H54 (cell line): ENCODE measurements around the gene CEP192.
"Not testable (repeated sequence)": the region's sequence is repeated elsewhere in the genome, so short reads cannot be mapped to it uniquely, and the experiment has no call there.

ENCODE experiments used
- DNase-seq: peaks from one replicate; pipeline ENCODE4 v3.0.0; 2011; ENCODE audit warnings: low spot score, mixed read lengths; ENCODE audit not compliant: insufficient read length
- FAIRE-seq: peaks from 3 replicates; lab custom pipeline; 2011; peaks lifted over from hg19 to GRCh38; lab: Jason Lieb, UNC
- POLR2A ChIP-seq: IDR thresholded peaks from 2 replicates; pipeline ENCODE4 v1.6.1; 2011; ENCODE audit warnings: low read depth, mild to moderate bottlenecking, low read length

The CEP192 gene

DNA sequence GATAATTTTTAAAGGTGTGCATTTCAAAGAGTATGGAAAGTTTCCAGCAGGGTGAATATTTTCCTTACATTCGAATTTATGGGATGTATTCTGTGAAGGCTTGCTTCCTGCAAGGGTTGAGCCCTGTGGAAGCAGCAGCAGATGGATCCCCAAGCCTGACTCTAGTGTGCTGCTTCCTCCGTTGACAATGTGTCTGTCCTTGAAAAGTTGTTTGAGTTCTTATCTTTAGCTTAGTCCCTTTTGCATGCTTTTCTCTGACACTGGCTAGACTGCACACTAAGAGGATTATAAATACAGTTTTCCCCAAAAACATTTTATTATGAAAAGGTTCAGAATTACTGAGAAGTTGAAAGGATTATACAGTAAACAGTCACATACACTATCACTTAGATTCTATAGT, 86.3 kb downstream of the CEP192 start:
- DNase-seq: no peak
- TF ChIP-seq POLR2A: no peak
- FAIRE-seq: no peak

DNA sequence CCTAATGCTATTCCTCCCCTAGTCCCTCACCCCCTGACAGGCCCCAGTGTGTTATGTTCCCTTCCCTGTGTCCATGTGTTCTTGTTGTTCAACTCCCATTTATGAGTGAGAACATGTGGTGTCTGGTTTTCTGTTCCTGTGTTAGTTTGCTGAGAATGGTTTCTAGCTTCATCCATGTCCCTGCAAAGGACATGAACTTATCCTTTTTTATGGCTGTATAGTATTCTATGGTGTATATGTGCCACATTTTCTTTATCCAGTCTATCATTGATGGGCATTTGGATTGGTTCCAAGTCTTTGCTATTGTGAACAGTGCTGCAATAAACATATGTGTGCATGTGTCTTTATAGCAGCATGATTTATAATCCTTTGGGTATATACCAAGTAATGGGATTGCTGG, 86.9 kb downstream of the CEP192 start:
- FAIRE-seq: not testable (repeated sequence)

DNA sequence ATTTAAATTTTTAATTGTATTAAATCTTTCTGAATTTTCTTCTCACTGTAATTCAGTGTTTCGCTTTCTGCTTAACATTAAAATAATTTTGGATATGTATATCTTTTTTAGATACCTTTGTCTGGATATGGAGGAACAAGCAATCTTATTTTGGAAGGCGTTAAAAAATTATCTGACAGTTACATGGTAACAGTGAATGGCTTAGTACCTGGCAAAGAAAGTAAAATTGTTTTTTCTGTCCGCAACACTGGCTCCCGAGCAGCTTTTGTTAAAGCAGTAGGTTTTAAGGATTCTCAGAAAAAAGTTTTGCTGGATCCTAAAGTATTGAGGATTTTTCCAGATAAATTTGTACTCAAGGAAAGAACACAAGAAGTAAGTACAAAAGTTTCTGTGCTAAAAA, 95.7 kb downstream of the CEP192 start:
- FAIRE-seq: no peak
- no peak for DNase-seq
- TF ChIP-seq POLR2A: no peak

More for the DNA sequence above, 86.9 kb downstream of the CEP192 start:
- DNase-seq: not testable (repeated sequence)

DNA sequence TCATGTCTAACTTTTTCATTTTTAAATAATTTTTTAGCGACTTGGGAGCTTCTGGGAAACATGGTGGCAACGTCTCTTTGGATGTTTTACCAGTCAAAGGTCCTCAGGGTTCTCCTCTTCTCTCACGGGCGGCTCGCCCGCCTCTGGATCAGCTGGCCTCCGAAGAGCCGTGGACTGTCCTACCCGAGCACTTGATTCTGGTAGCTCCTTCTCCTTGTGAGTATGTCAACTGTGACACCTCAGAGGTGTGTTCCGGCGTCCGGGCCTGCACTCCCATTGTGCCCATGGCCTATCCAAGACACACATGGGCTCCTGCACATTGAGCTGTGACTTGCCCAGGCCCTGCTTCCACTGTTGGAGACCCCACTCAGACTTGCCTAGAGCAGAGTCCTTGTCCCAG, 104.3 kb downstream of the CEP192 start:
- TF ChIP-seq POLR2A: no peak
- DNase-seq: no peak
- FAIRE-seq: no peak

DNA sequence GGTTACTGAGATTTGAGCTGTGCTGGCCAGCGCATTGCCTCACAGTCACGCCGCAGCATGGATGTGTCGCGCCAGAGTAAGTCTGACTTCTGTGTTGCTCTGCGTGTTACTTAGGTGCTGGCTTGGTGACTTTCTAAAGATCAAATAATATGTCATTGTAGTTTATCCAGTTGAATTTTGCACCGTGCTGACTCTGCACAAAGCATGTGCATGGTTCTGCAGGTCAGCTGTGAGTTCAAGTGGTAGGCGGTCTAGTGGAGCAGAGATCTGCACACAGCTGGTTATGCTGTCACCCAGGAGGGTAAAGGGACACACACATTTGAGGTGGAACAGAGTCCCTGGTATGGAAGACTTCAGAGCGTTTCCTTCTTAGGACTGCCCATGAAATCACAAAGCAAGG, 105.1 kb downstream of the CEP192 start:
- no peak for TF ChIP-seq POLR2A
- DNase-seq (no peak), FAIRE-seq (no peak)

DNA sequence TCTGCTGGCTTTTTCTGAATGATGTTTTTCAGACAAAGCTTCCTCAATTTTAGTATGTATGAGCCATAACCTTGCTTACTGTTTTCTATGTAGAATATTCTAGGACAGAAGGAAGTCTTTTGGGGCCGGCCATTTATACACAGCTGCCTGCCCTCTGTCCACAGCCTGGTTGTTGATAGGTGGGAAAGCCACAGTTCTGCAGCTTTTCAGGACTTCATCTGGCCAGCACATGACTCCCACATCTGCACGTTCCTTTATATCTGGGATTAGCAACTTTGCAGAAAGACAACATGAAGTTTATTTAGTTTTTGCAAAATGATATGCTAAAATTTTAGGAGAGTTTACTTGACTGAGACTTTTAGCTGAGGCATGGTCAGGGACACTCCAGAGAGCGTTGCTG, 105.6 kb downstream of the CEP192 start:
- FAIRE-seq: no peak
- TF ChIP-seq POLR2A: no peak
- no peak for DNase-seq

DNA sequence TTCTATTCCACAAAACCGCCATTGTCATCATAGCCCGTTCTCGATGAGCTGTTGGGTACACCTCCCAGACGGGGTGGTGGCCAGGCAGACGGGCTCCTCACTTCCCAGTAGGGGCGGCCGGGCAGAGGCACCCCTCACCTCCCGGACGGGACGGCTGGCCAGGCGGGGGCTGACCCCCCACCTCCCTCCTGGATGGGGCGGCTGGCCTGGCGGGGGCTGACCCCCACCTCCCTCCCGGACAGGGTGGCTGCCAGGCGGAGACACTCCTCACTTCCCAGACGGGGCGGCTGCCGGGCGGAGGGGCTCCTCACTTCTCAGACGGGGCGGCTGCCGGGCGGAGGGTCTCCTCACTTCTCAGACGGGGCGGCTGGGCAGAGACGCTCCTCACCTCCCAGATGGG, 106.9 kb downstream of the CEP192 start:
- not testable (repeated sequence) for DNase-seq, FAIRE-seq

DNA sequence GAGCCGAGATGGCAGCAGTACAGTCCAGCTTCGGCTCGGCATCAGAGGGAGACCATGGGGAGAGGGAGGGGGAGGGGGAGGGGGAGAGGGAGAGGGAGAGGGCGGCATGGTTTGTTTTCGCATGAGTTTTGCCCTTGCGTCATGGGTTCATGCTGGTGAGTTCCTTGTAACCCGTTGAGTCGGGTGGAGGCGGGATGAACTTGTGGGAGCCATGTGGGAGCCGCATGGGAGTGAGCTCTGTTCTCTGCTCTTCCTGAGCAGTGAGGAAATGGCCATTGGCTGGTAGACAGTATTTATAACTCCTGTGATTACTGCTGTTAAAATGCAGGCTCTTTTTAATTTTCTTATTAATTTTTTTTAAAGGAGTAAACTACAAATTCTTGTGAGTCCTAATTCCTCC, 108.0 kb downstream of the CEP192 start:
- TF ChIP-seq POLR2A: no peak
- DNase-seq (no peak), FAIRE-seq (no peak)

DNA sequence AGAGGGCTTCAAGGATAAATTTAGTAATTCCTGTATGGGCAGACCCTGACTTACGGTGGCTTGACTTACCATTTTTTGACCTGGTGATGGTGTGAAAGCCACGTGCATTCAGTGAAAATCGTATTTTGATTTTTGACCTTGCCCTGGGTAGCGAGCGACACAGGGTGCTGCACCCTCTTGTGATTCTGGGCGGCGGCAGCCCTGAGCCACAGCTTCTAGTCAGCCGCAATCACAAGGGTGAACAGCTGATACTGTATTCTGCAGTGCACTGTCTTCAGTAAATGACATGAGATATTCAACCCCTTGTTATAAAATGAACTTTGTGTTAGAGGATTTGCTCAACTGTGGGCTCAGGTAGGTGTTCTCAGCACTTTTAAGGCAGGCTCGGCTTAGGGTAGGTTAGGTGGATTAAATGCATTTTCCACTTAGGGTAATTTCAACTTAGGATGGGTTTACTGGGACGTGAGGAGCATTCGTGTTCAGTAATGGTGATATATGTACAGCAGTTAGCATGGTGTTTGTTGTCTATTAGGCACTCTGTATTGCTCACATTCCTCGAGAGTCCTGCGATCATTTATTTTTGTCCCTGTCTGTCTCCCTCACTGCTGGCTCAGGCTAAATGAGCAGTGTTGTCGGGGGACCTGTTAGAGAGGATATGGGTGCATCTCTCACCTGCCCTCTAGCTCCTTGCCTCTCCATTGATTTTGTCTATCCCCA, 109.9 kb downstream of the CEP192 start:
- DNase-seq (no peak), FAIRE-seq (no peak)
- no peak for TF ChIP-seq POLR2A

DNA sequence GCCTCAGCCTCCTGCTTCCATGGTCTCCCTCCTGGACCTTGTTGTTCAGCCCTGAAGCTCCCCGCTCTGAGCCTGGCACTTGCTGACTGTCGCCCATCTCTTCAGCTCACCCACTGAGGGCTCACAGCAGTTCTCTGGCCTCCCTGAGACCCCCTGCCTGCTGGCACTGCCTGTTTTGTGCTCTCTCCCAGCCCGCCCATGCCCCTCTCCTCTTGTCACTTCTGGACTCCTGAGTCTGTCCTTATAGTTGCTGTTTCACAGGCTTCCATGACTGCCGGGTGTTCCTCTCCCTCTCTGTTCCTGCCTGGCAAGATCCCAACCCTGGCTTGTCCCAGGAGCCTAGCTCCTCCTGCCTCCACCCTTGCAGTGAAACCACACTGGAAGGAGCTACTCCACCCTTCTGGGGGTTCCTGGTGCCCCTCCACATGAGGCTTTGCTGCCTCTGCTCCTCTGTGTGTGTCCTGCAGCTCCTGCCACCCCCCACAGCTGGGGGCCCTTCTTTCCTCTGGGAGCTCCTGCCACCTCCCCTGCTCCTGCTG, 110.6 kb downstream of the CEP192 start:
- TF ChIP-seq POLR2A: no peak
- FAIRE-seq (no peak), DNase-seq (no peak)

DNA sequence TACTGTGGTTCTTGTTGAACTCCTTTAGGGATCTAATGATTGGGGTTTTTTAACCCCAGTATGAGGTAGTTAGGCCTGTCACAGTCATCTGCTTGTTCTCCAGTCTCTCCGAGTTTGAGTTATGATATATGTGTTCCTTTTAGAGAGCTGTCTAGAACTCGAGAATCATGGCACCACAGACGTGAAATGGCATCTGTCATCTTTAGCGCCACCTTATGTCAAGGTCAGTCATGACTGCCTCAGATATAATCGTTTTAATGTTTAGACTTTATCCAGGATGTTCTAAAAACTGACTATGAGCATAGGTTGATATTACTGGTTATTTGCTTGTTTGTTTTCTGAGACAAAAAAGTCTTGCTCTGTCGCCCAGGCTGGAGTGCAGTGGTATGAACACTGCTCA, 112.2 kb downstream of the CEP192 start:
- no peak for DNase-seq
- TF ChIP-seq POLR2A: no peak
- no peak for FAIRE-seq

DNA sequence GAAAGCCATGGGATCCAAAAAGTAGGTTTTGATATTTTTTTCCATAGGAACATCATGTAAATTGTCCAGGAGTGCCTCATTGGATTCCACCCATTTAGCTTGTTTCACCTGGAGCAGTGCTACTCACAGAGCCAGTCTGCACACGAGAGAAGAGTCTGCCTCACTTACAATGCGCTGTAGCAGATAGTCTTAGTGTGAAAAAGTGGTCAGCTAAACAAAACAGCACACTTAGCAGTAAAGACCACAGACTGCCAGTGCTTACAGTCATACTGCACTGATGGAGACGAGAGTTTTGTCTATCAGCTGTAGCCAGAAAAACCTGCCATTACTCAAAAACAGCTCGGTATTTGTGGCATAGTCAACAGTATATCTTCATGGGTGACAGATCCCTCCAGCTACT, 113.9 kb downstream of the CEP192 start:
- FAIRE-seq: no peak
- DNase-seq: no peak
- TF ChIP-seq POLR2A: no peak

DNA sequence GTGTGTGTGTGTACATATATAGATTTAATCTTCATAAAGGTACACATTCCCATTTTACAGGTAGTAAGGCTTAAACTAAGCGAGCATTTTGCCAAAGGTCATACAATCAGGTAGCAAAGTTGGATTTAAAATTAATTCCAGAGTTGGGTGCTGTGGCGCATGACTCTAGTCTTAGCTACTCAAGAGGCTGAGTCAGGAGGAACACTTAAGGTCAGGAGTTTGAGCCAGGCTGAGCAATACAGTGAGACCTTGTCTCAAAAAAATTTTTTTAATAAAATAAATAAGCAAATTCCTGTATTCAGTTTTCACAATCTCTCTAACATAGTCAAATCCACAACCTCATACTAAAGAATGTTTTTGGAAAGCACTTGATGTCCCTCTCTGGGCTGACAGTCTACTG, 115.9 kb downstream of the CEP192 start:
- DNase-seq (no peak), FAIRE-seq (no peak)
- no peak for TF ChIP-seq POLR2A

DNA sequence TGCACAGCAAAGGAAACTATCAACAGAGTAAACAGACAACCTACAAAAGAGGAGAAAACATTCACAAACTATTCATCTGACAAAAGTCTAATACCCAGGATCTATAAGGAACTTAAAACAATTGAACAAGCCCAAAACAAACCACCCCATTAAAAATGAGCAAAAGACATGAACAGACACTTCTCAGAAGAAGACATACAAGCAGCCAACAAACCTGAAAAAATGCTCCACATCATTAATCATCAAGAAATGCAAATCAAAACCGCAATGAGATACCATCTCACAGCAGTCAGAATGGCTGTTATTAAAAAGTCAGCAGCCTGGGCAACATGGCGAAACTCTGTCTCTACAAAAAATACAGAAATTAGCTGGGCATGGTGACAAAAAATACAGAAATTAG, 117.2 kb downstream of the CEP192 start:
- DNase-seq (no peak), FAIRE-seq (peak; percentile 53)

DNA sequence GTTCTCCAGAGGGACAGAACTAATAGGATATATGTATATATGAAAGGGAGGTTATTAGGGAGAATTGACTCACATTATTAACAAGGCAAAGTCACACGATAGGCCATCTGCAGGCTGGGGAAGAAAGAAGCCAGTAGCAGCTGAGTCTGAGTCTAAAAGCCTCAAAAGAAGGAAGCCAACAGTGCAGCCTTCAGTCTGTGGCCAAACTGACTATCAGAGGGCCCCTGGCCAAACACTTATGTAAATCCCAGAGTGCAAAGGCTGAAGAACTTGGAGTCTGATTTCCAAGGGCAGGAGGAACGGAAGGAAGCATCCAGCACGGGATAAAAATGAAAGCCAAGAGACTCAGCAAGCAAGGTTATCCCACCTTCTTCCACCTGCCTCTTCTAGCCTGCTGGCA, 119.4 kb downstream of the CEP192 start:
- FAIRE-seq: no peak
- TF ChIP-seq POLR2A: no peak

More for the DNA sequence above, 117.2 kb downstream of the CEP192 start:
- no peak for TF ChIP-seq POLR2A

More for the DNA sequence above, 119.4 kb downstream of the CEP192 start:
- no peak for DNase-seq
